Jurkat, Clone E6-1 (cell line): ENCODE results near the gene LGR6.

Source experiments
- DNase-seq: peaks from one replicate; pipeline ENCODE4 v3.0.0-alpha.2; 2011; ENCODE audit warnings: low read depth, low spot score
- H3K4me3 ChIP-seq: 2 replicates; pipeline ENCODE4 v1.5.1; 2011; ENCODE audit warnings: mild to moderate bottlenecking, low read length, control low read depth, moderate library complexity

Gene LGR6

DNA sequence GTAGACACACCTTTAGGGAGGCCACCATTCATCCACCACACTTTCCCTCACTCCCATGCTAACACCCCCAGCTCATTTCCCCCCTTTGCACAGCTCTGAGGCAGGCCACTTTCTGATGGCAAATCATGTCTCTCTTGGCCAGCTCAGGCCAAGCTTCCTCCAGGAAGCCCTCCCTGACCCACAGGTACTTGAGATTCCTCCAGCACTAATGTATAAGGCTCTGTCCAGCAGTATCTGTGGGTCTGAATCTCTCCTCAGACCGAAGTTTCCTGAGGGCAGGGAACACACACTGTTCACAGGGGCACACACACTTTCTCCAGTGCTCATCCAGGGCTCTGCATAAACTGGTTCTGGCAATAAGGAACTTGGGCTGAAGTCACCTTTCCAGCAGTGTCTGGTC is 19.2 kb downstream of the LGR6 start:
- no peak for DNase-seq
- H3K4me3 ChIP-seq, result no peak overlapping the region

DNA sequence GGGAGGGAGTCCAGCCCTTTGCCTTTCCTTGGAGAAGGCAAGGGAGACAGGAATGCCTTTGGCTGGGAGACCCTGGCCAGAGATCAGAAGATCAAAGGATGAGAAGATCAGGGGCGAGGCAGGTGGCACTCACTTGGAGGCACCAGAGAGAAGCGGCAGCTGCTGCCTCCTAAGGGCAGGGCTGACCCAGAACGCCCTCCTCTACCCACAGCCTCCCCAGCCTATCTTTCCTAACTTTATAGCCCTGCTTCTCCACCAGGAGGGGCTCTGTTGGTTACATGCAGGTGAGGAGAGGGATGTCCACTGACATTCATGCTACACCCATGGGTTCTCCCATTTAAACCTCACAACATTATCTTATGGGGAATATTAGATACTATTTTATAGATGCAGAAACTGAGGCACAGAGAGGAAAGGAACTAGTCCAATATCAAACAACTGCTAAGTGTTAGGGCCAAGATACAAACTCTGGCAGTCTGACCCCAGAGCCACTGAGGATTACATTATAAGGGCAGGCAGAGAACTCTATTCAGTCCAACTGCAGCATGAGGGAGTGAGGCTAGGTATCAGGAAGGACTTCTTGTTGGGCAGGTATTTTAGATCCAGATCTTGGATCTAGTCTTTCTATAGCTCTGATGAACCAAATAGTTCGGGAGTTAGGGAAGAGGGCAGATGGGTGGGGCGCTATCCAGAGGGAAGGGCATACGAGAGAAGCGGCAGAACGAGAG is 19.9 kb downstream of the LGR6 start:
- no peak for DNase-seq
- no peak overlapping the region for H3K4me3 ChIP-seq

DNA sequence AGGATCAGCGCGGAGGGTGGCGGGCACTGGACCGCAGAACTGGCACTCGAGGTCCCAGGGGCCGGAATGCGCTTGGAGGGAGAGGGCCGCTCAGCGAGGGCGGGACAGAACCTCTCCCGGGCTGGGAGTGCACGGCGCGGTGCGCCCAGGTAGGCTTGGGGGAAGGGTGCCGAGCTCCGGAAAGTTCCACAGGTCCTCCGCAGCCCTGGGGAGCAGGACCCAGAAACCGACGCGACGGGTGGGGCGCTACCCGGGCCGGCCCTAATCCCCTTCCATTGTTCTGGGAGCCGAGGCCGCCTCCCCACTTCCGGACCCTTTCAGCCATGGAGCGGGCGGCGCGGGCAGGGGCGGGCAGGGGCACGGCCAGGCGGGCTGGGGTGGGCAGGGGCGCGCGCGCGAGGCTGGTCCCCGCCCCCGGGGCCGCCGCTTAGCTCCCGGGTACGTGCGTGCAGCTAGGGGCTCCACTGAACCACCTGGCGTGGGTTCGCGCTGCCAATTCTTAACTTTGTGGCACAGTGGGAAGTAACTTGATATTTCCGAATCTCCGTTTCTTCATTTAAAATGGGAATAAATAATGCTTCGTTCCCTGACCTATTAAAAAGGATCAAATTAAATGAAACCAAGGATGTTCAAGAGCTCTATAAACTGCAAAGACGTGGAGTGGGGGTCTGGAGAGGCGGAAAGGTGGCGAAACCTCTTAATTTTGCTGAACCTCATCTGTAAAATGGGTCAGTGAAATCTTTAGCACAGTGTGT is 20.7 kb downstream of the LGR6 start:
- no peak for DNase-seq
- no peak overlapping the region for H3K4me3 ChIP-seq

DNA sequence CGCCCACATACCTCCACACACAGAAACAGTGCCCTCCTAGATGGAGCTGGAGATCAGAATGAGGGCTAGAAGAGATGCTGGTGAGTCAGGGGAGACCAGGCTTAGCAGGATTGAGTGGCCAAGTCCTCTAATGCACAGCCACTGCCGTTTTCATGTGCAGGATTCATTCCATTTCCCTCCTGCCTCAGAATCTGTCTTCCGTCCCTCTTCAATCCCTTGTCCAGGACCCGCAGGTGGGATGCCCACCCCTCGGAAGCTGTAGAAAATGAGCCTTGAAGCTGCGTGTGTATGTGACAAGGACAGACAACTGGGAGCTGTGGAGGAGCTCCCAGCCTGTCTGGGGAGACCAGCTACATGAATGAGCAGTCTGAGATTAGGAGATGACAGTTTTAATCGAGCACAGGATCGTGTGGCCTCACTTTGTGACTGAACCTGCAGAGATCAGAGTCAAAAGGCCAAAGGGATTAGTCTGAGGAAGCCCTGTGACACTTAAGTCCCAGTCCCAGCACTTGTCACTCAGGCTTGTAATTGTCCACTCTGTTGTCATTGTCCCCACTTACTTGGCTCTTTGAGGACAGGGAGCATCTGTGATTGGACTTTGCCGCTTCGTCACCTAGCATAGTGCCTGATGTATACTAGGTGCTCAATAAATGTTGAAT is 22.0 kb downstream of the LGR6 start:
- no peak overlapping the region for H3K4me3 ChIP-seq
- DNase-seq, result no peak

DNA sequence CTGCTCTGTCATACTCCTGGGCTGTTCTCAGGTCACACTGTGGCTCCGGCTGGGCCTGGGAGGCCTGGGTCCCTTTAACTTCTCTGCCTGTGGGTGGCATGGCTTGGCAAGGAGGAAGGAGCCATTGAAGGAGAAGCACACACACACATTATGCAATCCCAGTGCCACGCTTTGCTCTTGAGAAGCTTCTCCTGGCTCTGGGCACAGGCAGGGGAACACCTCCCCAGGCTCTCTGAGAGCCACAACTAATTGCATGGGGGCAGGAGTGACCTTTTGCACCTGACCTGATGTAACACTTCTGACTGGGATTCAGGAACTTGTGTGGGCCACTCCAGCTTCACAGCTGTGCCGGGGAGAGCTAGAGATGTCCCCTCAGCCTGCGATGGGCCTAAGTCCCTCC is 23.1 kb downstream of the LGR6 start:
- no peak for DNase-seq
- H3K4me3 ChIP-seq, result no peak overlapping the region

DNA sequence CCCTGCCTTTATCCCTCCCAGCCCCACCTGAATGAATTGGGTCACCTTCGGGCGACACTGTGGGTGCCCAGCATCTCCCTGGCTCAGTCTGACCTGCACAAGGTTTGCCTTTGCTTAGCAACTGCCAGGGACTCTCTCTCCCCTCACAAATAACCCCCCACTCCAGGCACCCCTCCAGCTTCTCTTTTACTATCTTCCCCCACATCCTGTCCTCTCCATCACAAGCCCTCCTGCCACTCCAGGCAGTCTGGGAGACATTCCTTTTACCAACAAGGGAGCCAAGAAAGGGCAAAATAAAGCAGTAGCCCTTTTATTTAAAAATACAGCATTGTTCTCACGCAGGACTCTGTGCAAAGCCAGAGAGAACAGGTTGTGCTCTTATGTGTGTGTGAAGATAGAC is 23.9 kb downstream of the LGR6 start:
- H3K4me3 ChIP-seq, result no peak overlapping the region
- DNase-seq, result no peak

DNA sequence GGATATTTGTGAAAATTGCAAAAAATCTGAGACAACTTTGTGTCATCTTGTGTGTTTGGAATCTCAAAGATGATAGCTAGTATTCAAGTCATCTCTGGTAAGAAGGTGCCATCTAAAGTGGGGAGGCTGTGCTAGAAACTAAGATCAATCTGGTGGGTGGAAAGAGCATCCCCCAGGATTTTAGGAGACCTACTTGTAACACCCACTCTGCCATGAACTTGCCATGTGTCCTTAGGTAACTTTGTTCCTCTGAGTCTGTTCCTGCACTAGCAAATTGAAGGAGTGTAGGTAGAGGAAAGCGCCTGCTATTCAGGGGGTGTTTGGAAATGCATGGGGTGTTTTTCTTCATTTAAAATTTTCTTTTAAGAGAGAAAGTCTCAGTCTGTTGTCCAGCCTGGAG is 24.4 kb downstream of the LGR6 start:
- no peak for DNase-seq
- no peak overlapping the region for H3K4me3 ChIP-seq

DNA sequence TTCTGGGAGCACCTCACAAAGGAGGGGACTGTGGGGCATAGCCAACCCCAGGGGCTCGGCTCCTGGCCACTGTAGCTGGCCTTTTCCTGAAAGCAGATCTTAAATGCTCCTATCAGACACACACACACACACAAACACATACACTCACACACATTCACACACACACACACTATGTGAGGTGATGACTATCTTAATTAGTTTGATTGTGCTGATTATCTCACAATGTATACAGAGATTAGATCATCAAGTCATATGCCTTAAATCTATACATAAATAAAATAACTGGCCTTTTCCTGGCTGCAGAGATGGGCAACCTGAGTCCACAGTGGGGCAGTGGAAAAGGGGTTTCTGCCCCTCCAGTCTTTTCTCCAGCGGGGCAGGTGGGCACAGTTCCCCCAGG is 27.1 kb downstream of the LGR6 start:
- H3K4me3 ChIP-seq, result no peak overlapping the region
- no peak for DNase-seq

DNA sequence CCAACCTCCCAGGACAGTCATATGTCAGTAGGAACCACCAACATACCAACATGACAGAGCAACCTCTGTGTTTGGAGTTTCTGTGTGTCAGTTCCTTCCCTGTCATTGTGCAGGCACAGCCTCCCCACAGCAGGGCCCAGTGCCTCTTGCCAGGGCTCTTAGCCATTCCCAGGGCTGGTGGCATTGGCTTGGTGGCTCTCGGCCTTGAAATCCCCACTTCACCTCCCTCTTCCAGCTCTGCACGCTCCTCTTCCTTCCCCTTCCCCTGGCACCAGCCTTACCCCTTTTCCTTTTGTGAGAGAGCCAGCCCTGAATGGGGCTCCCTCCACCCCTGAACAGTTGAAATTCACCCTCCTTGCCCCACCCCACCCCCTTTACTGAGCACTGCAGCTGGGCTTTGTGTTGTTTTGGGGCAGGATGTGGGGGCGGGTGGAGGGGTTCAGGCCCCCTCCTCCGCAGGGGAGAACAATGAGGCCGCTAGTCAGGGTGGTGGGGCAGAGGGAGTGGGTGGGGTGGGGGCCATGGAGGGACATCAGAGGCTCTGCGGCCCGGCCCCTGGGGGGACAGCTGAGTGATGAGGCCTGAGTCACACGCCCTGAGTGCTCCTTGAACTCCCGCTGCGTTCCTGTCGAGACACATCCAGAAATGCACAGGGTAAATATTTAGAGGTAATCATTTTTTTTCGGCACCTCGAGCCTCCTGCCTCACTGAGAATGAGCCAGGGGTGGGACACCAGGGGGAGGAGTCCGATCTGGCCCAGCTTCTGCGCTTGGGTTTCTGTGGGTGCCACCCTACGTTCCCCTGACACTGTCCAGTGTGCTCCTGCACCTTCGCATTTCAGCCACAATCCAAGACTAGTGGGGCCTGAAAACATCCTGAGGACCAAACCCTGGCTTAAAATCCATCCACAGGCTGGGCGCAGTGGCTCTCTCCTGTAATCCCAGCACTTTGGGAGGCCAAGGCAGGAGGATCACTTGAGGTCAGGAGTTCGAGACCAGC is 28.6 kb downstream of the LGR6 start:
- H3K4me3 ChIP-seq, result no peak overlapping the region
- DNase-seq, result no peak

DNA sequence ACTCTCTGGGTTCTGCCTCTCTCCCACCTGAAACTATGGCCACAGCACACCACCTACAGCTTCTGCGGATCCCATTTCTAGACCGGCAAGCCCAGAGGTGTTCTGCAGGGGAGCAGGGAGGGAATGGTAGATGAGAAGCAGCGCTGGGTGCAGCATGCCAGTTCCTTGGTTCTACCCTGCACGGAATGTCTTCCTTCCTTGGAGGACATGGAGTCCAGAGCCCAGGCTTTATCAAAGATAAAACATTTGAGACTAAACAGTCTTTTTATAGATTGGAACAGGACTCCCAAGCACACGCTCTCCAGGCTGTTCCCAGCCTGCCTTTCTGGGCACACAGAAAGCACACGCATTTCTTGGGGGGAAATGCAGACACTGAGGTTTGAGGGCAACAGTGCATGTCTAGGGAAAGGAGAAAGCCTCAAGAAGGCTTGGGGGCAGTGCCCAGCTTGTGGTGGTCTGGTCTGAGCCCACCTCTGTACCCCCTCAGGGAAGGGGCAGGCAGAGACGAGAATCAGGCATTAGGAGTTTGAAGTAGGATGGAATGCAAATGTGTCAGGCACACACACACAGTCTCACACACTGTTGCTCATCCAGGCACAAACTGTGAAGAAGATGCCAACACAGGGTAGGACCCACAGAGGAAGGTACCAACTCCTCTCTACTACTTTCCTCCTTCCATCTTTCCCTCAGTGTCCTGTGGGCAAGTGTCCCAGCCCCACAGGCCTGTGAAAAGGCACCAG is 29.7 kb downstream of the LGR6 start:
- no peak overlapping the region for H3K4me3 ChIP-seq
- DNase-seq, result no peak

DNA sequence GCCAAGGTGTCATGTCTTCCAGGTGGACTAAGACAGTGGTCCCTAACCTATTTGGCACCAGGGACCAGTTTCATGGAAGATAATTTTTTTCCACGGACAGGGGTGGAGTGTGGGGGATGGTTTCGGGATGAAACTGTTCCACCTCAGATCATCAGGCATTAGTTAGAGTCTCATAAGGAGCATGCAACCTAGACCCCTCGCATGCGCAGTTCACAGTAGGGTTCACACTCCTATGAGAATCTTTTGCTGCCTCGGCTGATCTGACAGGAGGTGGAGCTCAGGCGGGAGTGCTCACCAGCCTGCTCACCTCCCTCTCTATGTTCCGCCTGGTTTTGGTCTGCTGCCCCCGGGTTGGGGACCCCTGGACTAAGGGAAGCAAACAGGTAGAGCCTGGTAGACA is 30.9 kb downstream of the LGR6 start:
- H3K4me3 ChIP-seq, result no peak overlapping the region
- DNase-seq, result no peak

DNA sequence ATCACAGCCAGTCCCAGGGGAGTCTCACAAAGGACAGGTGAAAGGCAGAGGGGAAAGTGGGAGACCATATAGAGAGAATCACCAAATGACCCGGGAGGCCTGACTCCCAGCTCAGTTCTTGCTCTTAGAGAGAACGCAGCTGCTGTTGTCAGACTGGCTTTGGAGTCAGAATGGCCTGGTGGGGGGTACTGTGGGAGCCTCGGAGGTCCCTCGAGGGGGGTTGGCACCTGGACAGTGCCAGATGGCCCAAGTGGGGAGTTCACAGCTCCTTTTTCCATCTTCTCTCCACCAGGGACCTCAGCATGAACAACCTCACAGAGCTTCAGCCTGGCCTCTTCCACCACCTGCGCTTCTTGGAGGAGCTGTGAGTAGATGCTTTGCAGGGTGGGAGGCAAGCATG is 31.5 kb downstream of the LGR6 start:
- no peak for DNase-seq
- no peak overlapping the region for H3K4me3 ChIP-seq

DNA sequence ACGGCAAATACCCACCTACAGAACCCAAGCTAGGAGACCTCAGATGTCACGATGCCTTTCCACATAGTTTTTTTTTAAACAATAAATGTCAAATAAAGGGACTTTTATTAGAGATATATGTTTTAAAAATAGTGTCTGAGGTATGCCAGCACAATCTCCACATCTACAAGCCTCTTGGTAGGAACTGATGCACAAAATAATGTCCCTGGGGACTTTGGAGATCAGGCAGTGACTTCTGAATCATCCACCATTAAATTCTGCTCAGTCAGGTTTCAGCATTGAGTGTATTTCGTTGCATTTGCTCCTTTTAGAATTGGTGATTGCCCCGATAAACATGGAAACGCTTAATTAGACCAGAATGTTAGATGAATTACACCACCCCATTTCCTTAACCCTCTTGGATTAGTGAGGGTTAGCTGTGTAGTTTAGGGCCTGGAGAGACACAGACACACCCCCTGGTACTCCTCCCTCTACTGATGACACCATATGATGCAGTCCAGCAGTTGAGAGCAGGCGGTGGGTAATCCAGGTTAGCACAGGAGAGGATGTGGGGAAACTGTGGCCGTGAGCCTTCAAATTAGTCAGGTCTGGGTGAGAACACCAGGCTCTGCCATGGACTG is 33.6 kb downstream of the LGR6 start:
- no peak overlapping the region for H3K4me3 ChIP-seq
- DNase-seq, result no peak

DNA sequence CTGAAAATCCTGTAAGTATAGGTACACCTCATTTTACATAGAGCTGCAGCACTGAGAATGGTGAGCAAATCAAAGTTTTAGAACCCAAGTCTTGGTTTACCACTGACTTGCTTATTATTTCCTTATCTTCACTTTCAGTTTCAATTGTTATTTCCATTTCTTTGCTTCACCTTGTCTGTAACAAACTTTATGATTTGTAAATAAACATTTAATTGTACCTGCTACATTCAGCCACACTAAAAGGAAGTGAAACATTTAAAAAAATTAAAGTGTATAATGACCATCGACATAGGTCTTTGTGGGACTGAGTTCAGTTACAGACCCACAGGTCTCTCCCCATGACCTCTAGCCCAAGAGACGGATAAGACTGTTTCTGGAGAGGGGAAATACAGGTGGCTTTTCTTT is 34.4 kb downstream of the LGR6 start:
- no peak for DNase-seq

DNA sequence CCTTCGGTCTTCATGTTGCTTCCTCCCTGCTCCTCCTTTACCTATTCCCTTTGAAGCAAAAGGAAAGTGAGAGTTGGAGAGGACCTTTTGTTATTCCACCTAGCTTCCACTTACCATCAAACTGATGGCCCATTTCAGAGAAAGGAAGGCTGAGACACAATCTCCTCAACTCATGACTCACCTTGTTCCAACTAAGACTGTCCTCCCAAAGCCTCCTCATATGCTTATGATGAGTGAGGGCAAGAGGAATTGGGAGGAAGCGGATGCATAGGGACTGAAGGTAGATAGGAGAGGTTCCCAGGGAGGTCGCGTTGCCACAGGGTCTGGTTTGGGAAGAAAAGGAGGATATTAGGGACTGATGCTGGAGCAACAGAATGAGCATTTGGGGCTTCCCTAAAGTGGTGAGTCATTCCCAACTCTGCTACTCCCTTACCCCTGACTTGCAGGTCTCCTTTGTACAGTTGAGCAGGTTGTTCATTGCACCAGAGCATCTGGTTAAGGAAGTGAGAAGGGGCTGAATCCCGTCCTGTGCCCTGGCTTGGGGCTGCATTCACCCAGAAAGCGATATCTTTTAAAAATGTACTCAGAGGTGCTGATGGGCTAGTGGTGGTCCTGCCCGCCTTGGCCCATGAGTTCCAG is 35.0 kb downstream of the LGR6 start:
- no peak for DNase-seq
- no peak overlapping the region for H3K4me3 ChIP-seq

More for the DNA sequence above, 34.4 kb downstream of the LGR6 start:
- no peak overlapping the region for H3K4me3 ChIP-seq

DNA sequence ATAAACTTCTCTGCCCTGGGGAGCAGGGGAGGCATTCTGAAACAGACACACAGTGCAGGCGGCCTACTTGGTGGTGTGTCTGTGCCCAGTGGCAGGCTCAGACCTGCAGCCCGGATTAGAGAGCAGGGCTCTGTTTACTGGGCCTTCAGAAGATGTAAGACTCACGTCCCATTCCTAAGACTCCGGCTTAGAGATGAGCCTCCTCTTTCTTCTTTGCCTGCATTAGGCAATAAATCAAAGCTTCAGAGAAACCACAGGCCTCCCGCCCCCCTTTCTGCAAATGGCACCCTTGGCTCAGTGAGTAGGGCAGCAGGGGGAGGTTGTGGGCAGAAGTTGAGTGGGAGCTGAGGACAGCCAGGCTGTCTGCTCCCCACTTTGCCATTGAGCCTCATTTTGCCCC is 35.8 kb downstream of the LGR6 start:
- H3K4me3 ChIP-seq, result no peak overlapping the region
- DNase-seq, result no peak

DNA sequence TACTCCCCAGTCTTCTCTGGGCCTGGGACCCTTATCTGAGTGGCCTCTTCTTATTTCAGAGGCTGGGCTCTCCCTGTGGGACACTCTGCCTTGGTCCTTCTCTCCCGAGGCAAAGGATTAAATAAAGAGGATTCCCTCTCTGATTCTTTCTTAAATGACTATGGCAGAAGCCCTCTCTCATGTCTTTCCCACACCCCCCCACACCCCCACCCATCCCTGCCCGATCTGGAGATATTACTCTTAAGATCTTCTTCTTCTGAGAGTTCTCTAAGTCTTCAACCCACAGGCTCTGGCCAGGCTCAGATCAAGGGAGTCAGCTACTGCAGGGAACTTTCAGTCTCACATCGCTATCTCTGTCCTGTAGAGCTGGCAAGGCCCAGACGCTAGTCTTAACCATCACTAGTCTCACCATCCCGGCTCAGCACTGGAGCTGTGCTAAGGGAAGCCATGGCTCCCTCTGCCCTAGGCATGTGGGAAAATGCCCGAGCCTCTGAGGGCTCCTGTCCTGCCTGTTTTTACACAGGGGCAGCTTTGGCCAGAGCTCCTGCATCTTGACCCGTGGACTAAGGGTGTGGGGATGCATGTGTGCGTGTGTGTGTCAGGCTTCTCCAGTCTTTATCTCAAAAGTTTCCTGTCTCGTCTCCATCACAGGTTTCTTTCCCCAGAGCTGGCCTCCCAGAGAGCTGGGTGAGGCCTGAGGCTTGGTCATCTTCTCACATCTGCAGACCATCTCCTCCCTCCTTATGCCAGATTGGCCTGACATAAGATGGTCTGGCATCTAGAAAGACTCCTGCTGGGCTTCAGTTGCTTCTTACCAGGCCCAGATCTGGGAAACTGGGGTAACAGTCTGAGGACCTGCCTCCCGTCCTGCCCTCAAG is 36.7 kb downstream of the LGR6 start:
- H3K4me3 ChIP-seq, result no peak overlapping the region
- DNase-seq, result no peak
